Erythroblast (primary cell): ENCODE measurements around the gene TAF11L6.

ENCODE experiments used
- GATA1 ChIP-seq: IDR thresholded peaks from 2 replicates; pipeline ENCODE4 v1.6.1; 2011; ENCODE audit warnings: low read depth, mild to moderate bottlenecking, control low read depth, low read length, moderate library complexity
- POLR2A ChIP-seq: IDR thresholded peaks from 2 replicates; pipeline ENCODE4 v1.6.1; 2011; ENCODE audit warnings: mild to moderate bottlenecking, low read length

- TF ChIP-seq POLR2A (no peak), GATA1 (no peak)
These were observed 41.3 kb upstream of the TAF11L6 start for GRCh38 chr5:17487174-17487512.
